HCT116 (cell line): Measurements from ENCODE around the gene OR9Q1.

ENCODE experiments used
- CBX3 ChIP-seq: IDR thresholded peaks from 2 replicates; pipeline ENCODE4 v1.6.1; 2012; ENCODE audit warnings: low read depth
- CTCF ChIP-seq, 3 experiments: fragments of 200-600 bp in 1 of 3; sonication (generic) in 1 of 3; IDR thresholded peaks in 2 of 3; conservative IDR thresholded peaks in 1 of 3; 2 replicates each; pipeline ENCODE4 v1.5.1; 2012 to 2017; ENCODE audit warnings: low read depth in 2 of 3, low read length in 2 of 3, antibody characterized with exemption in 1 of 3, borderline replicate concordance in 1 of 3, control low read depth in 1 of 3, mild to moderate bottlenecking in 1 of 3, mixed read lengths in 1 of 3, mixed run types in 1 of 3, moderate library complexity in 1 of 3; ENCODE audit not compliant: insufficient read depth in 1 of 3
- EZH2 ChIP-seq: fragments of 200-600 bp; sonication (generic); IDR thresholded peaks from 2 replicates; pipeline ENCODE4 v1.6.1; 2017; ENCODE audit warnings: antibody characterized with exemption, mixed run types
- JUND ChIP-seq: IDR thresholded peaks from 2 replicates; pipeline ENCODE4 v1.6.1; 2012
- POLR2A ChIP-seq: IDR thresholded peaks from 2 replicates; pipeline ENCODE4 v1.7.0; 2011; ENCODE audit warnings: borderline replicate concordance; ENCODE audit not compliant: insufficient read depth, insufficient read length; ENCODE audit errors: extremely low read depth
- POLR2AphosphoS5 ChIP-seq: IDR thresholded peaks from 2 replicates; pipeline ENCODE4 v1.6.1; 2011; ENCODE audit warnings: mild to moderate bottlenecking, low read depth, low read length, moderate library complexity
- REST ChIP-seq: IDR thresholded peaks from 2 replicates; pipeline ENCODE4 v1.6.1; 2012; ENCODE audit warnings: low read depth
- YY1 ChIP-seq: IDR thresholded peaks from 2 replicates; pipeline ENCODE4 v1.6.1; 2011; ENCODE audit warnings: low read length, low read depth, moderate library complexity, mild to moderate bottlenecking; ENCODE audit not compliant: insufficient replicate concordance; ENCODE audit errors: extremely low read depth

DNA sequence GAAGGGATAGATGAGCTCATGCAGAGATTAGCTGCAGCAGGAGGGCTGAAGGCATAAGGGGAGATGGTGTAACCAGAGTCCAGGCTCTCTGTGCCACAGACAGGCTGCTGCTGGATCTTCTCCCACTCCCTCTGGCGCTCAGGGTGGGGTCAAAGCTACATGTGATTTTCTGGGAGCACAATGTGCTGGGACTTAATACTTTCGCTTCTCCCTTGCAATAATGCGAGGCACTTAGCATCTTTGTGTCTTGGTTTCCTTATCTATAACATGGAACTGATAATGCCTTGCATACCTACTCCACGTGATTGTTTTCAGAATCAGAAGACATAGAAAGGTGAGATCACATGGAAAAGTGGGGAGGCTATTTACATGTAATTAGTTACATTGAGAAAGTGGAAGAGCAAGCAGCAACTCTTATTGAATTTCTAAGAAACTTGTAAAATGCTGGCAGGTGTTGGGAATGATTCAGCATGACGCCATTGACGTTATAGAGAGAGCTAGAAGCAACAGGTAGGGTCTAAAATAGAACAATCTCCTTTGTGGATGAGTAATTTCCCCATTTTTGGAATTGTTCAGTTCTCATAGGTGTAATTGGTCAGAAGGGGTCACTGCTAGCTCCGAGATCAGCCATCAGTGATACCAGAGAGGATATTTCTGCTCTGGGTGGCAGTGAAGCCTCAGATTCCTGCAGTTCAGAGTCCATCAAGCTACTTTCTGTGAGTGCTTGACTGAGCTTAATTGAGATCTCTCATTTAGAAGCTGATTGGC is 109.8 kb downstream of the OR9Q1 start:
- 0 out of 6 replicates have a peak, but pooled peaks of 1 of the 3 experiments have one; percentile 8 for TF ChIP-seq CTCF (IDR thresholded peaks at IDR 0.05 in 2 of 3, conservative IDR thresholded peaks at IDR 0.05 in 1 of 3; ENCODE audit: borderline replicate concordance in 1 of 3, insufficient read depth in 1 of 3, low read depth in 2 of 3, low read length in 2 of 3)
- TF ChIP-seq POLR2A: no peak
- TF ChIP-seq CBX3: no peak
- no peak for TF ChIP-seq JUND
- TF ChIP-seq EZH2: no peak
- no peak for TF ChIP-seq REST
- TF ChIP-seq POLR2AphosphoS5: no peak
- TF ChIP-seq YY1: no peak
